Measurements from ENCODE around the gene RSRC1. TPM values are rescaled to one million over a fixed set of nuclear protein-coding genes. Genes with fewer than 3 reads are reported as not detected.

RSRC1 gene
- total and polyA plus RNA-seq, 2 of the 8 experiments (the other 6 are each of a cell fraction or from before 2014, with no cell fraction given), result 2.0 to 27.9 TPM

DNA sequence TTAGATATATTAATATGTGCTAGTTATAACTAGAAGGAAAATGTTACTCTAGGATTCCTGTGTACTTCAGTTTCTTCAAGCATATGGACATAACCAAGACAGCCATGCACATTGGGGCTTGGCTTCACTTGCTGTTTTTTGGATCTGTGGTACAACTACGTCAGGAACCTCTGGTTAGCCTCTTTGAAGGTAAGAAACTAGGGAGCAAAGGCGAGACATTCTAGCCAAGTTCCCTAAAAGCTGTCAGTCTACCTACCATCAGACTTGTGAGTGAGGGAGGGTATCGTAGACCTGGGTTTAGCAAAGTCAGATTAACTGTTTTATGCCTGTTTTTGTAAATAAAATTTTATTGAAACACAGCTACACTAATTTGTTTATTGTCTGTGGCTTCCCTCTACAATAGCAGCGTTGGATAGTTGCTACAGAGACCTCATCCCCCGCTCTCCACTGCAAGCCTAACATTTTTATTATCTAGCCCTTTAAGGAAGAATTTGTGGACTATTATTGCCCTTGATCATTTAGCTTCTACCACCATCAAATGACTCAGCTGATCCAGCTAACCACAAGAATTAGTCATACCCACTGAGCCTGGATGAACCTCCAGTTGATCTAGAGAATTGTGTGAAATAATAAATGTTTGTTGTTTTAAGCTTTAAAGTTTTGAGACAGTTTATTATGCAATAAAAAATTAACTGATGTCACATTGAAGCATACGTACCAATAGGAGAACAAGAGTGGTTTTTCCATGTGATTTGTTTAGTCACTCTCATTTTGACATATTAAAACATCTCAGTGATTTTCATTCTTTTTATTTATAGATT is 58.1 kb downstream of the RSRC1 start (continued):
- TF ChIP-seq, protein P1, sequence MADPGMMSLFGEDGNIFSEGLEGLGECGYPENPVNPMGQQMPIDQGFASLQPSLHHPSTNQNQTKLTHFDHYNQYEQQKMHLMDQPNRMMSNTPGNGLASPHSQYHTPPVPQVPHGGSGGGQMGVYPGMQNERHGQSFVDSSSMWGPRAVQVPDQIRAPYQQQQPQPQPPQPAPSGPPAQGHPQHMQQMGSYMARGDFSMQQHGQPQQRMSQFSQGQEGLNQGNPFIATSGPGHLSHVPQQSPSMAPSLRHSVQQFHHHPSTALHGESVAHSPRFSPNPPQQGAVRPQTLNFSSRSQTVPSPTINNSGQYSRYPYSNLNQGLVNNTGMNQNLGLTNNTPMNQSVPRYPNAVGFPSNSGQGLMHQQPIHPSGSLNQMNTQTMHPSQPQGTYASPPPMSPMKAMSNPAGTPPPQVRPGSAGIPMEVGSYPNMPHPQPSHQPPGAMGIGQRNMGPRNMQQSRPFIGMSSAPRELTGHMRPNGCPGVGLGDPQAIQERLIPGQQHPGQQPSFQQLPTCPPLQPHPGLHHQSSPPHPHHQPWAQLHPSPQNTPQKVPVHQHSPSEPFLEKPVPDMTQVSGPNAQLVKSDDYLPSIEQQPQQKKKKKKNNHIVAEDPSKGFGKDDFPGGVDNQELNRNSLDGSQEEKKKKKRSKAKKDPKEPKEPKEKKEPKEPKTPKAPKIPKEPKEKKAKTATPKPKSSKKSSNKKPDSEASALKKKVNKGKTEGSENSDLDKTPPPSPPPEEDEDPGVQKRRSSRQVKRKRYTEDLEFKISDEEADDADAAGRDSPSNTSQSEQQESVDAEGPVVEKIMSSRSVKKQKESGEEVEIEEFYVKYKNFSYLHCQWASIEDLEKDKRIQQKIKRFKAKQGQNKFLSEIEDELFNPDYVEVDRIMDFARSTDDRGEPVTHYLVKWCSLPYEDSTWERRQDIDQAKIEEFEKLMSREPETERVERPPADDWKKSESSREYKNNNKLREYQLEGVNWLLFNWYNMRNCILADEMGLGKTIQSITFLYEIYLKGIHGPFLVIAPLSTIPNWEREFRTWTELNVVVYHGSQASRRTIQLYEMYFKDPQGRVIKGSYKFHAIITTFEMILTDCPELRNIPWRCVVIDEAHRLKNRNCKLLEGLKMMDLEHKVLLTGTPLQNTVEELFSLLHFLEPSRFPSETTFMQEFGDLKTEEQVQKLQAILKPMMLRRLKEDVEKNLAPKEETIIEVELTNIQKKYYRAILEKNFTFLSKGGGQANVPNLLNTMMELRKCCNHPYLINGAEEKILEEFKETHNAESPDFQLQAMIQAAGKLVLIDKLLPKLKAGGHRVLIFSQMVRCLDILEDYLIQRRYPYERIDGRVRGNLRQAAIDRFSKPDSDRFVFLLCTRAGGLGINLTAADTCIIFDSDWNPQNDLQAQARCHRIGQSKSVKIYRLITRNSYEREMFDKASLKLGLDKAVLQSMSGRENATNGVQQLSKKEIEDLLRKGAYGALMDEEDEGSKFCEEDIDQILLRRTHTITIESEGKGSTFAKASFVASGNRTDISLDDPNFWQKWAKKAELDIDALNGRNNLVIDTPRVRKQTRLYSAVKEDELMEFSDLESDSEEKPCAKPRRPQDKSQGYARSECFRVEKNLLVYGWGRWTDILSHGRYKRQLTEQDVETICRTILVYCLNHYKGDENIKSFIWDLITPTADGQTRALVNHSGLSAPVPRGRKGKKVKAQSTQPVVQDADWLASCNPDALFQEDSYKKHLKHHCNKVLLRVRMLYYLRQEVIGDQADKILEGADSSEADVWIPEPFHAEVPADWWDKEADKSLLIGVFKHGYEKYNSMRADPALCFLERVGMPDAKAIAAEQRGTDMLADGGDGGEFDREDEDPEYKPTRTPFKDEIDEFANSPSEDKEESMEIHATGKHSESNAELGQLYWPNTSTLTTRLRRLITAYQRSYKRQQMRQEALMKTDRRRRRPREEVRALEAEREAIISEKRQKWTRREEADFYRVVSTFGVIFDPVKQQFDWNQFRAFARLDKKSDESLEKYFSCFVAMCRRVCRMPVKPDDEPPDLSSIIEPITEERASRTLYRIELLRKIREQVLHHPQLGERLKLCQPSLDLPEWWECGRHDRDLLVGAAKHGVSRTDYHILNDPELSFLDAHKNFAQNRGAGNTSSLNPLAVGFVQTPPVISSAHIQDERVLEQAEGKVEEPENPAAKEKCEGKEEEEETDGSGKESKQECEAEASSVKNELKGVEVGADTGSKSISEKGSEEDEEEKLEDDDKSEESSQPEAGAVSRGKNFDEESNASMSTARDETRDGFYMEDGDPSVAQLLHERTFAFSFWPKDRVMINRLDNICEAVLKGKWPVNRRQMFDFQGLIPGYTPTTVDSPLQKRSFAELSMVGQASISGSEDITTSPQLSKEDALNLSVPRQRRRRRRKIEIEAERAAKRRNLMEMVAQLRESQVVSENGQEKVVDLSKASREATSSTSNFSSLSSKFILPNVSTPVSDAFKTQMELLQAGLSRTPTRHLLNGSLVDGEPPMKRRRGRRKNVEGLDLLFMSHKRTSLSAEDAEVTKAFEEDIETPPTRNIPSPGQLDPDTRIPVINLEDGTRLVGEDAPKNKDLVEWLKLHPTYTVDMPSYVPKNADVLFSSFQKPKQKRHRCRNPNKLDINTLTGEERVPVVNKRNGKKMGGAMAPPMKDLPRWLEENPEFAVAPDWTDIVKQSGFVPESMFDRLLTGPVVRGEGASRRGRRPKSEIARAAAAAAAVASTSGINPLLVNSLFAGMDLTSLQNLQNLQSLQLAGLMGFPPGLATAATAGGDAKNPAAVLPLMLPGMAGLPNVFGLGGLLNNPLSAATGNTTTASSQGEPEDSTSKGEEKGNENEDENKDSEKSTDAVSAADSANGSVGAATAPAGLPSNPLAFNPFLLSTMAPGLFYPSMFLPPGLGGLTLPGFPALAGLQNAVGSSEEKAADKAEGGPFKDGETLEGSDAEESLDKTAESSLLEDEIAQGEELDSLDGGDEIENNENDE (IDR thresholded peaks at IDR 0.05; ENCODE audit: insufficient replicate concordance, low read length), result no peak
- TF ChIP-seq CTBP2 (IDR thresholded peaks at IDR 0.05; ENCODE audit: borderline replicate concordance, insufficient read depth, insufficient read length, low read length) (no peak), SRF (IDR thresholded peaks at IDR 0.05; ENCODE audit: low read depth, low read length) (no peak), BCL11A (IDR thresholded peaks at IDR 0.05; ENCODE audit: low read depth in 2 of 2, low read length in 2 of 2) (no peak), CBX8 (IDR thresholded peaks at IDR 0.05; ENCODE audit: borderline replicate concordance, low read depth, low read length) (no peak), SP1 (IDR thresholded peaks at IDR 0.05; ENCODE audit: low read depth, low read length) (no peak), POLR2A (IDR thresholded peaks at IDR 0.05; ENCODE audit: control extremely low read depth in 1 of 2, low read depth in 2 of 2, low read length in 2 of 2) (no peak), EZH2 (IDR thresholded peaks at IDR 0.05; ENCODE audit: low read depth, low read length, severe bottlenecking) (no peak), CEBPB (IDR thresholded peaks at IDR 0.05; ENCODE audit: low read depth, low read length) (no peak), GTF2F1 (IDR thresholded peaks at IDR 0.05; ENCODE audit: borderline replicate concordance, low read depth, low read length) (no peak), POLR2AphosphoS5 (IDR thresholded peaks at IDR 0.05; ENCODE audit: low read depth, low read length) (no peak)

All from H1 (cell line).